HEK293 (cell line): ENCODE results near the gene PRSS50.

Experiments
- CTCF ChIP-seq: fragments of 450-650 bp; formaldehyde crosslinking; IDR thresholded peaks from 2 replicates; pipeline ENCODE4 v1.5.1; 2016; ENCODE audit warnings: missing biosample characterization, missing genetic modification characterization
- MZF1 ChIP-seq: fragments of 450-650 bp; formaldehyde crosslinking; IDR thresholded peaks from 2 replicates; pipeline ENCODE4 v1.5.1; 2017; ENCODE audit warnings: missing biosample characterization, missing genetic modification characterization, borderline replicate concordance
- PRDM2 ChIP-seq: fragments of 450-650 bp; formaldehyde crosslinking; IDR thresholded peaks from 2 replicates; pipeline ENCODE4 v1.5.1; 2016; ENCODE audit warnings: missing biosample characterization, missing genetic modification characterization, borderline replicate concordance
- YY1 ChIP-seq: fragments of 450-650 bp; formaldehyde crosslinking; IDR thresholded peaks from 2 replicates; pipeline ENCODE4 v1.5.1; 2018; ENCODE audit warnings: missing biosample characterization, missing genetic modification characterization
- ZBTB7A ChIP-seq: fragments of 450-650 bp; formaldehyde crosslinking; IDR thresholded peaks from 2 replicates; pipeline ENCODE4 v1.5.1; 2016; ENCODE audit warnings: low read depth, missing biosample characterization, missing genetic modification characterization
- ZFP37 ChIP-seq: fragments of 450-650 bp; formaldehyde crosslinking; IDR thresholded peaks from 2 replicates; pipeline ENCODE4 v1.5.1; 2016; ENCODE audit warnings: missing biosample characterization, missing genetic modification characterization
- ZNF302 ChIP-seq: fragments of 450-650 bp; formaldehyde crosslinking; IDR thresholded peaks from 2 replicates; pipeline ENCODE4 v1.5.1; 2016; ENCODE audit warnings: missing biosample characterization, missing genetic modification characterization, low read depth
- ZNF311 ChIP-seq: fragments of 450-650 bp; formaldehyde crosslinking; IDR thresholded peaks from 2 replicates; pipeline ENCODE4 v1.5.1; 2017; ENCODE audit warnings: missing biosample characterization, missing genetic modification characterization, borderline replicate concordance
- ZNF433 ChIP-seq: fragments of 450-650 bp; formaldehyde crosslinking; IDR thresholded peaks from 2 replicates; pipeline ENCODE4 v1.5.1; 2016; ENCODE audit warnings: missing biosample characterization, missing genetic modification characterization, low read depth
- ZNF658 ChIP-seq: fragments of 450-650 bp; formaldehyde crosslinking; IDR thresholded peaks from 2 replicates; pipeline ENCODE4; 2016; ENCODE audit warnings: missing biosample characterization, missing genetic modification characterization
- ZNF660 ChIP-seq: fragments of 450-650 bp; IDR thresholded peaks from 2 replicates; pipeline ENCODE4 v1.5.1; 2018; ENCODE audit warnings: missing biosample characterization, mild to moderate bottlenecking, missing genetic modification characterization

GRCh38 chr3:46668116-46668515 lies 49.6 kb downstream of the PRSS50 start:
- TF ChIP-seq ZNF433 (tag by site-specific recombination), result no peak
- TF ChIP-seq ZFP37, result no peak
- no peak for TF ChIP-seq ZNF302 (tag by site-specific recombination)
- no peak for TF ChIP-seq ZNF660 (tag by site-specific recombination)
- no peak for TF ChIP-seq ZBTB7A (tag by site-specific recombination)
- no peak for TF ChIP-seq ZNF311
- TF ChIP-seq YY1 (tag by site-specific recombination), result no peak
- TF ChIP-seq ZNF658, result no peak
- TF ChIP-seq CTCF (tag by site-specific recombination), result no peak
- TF ChIP-seq MZF1 (tag by site-specific recombination), result no peak
- no peak for TF ChIP-seq PRDM2 (tag by site-specific recombination)
